HFF-Myc (cell line): ENCODE measurements around the gene DNAAF9.
"Not testable (repeated sequence)": the region's sequence is repeated elsewhere in the genome, so short reads cannot be mapped to it uniquely, and the experiment has no call there.

ENCODE experiments used
- DNase-seq: peaks from one replicate; pipeline ENCODE4 v3.0.0-alpha.2; 2011; ENCODE audit warnings: low read depth; ENCODE audit errors: extremely low read depth
- H3K4me3 ChIP-seq: replicated peaks from 2 replicates; pipeline ENCODE4 v1.5.1; 2011; ENCODE audit warnings: low read depth, mild to moderate bottlenecking, control low read depth, low read length
- TF ChIP-seq, protein P1 (sequence below): IDR thresholded peaks from 2 replicates; pipeline ENCODE4 v1.5.1; 2012; ENCODE audit warnings: mild to moderate bottlenecking, low read depth, low read length, control low read depth; ENCODE audit errors: missing control alignments

DNAAF9 gene

GRCh38 chr20:3423126-3423525, 15.7 kb upstream of the DNAAF9 start:
- no peak for DNase-seq
- TF ChIP-seq, protein P1, sequence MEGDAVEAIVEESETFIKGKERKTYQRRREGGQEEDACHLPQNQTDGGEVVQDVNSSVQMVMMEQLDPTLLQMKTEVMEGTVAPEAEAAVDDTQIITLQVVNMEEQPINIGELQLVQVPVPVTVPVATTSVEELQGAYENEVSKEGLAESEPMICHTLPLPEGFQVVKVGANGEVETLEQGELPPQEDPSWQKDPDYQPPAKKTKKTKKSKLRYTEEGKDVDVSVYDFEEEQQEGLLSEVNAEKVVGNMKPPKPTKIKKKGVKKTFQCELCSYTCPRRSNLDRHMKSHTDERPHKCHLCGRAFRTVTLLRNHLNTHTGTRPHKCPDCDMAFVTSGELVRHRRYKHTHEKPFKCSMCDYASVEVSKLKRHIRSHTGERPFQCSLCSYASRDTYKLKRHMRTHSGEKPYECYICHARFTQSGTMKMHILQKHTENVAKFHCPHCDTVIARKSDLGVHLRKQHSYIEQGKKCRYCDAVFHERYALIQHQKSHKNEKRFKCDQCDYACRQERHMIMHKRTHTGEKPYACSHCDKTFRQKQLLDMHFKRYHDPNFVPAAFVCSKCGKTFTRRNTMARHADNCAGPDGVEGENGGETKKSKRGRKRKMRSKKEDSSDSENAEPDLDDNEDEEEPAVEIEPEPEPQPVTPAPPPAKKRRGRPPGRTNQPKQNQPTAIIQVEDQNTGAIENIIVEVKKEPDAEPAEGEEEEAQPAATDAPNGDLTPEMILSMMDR: no peak
- H3K4me3 ChIP-seq: no peak overlapping the region

- H3K4me3 ChIP-seq: no peak overlapping the region
- no peak for DNase-seq
- TF ChIP-seq, protein P1: no peak
These were observed 14.5 kb upstream of the DNAAF9 start for GRCh38 chr20:3421985-3422384.

DNA sequence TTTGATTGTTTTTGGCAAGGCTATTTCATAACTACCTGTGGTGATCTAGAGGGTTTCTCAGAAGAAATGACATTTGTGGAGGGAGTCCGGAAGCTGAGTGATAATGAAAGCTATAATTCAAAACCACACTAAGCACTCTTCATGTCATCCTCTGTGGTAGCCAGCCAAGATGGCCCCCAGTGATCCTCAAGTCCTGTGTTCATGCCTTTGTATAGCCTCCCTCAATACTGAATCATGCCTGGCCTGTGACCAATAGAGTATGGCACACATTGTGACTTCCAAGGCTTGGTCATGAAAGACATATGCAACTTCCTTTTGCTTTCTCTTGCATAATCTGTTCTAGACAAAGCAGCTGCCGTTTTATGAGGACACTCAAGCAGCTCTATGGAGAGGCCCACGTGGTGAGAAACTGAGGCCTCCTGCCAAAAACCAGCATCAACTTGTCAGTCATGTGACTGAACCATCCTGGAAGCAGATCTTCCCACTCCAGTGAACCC, 12.8 kb upstream of the DNAAF9 start:
- DNase-seq: no peak
- no peak overlapping the region for H3K4me3 ChIP-seq

GRCh38 chr20:3418161-3418560, 10.7 kb upstream of the DNAAF9 start:
- H3K4me3 ChIP-seq, DNase-seq: not testable (repeated sequence)

More for the DNA sequence above, 12.8 kb upstream of the DNAAF9 start:
- TF ChIP-seq, protein P1: no peak

DNA sequence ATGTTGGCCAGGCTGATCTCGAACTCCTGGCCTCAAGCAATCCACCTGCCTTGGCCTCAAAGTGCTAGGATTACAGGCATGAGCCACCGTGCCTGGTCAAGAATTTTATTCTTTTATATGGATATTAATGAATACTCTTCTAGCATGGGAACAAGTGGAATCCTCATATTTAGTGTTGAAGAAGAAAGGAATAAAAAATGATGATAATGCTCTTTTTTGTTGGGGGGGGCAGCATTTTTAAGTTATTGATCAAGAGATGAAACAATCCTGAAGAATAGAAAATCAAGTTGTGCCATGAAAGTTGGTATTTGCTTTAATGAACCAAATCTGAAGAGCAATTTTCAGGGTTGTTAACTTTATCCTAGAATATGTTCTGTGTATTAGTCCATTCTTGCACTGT, 6.7 kb upstream of the DNAAF9 start:
- TF ChIP-seq, protein P1: no peak
- no peak overlapping the region for H3K4me3 ChIP-seq
- no peak for DNase-seq

DNA sequence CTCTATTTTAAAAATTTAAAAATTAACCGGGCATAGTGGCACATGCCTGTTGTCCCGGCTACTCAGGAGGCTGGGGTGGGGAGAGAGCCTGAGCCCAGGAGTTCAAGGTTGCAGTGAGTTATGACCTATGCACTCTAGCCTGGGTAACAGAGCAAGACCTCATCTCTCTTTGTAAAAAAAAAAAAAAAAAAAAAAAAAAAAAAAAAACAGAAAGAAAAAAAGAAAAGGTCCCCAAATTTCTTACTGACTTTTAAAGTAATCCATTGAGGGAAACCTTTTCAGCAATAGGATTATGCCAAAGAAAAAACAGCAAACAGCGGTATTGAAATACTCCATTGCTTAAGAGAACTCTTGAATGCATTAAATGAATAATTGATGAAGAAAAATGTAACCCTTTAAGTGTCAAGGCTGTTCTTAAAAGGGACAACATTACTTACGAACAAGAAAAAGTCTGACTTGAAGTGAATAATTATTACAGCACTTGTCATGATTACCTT, 6.0 kb upstream of the DNAAF9 start:
- TF ChIP-seq, protein P1: no peak
- DNase-seq: no peak
- H3K4me3 ChIP-seq: no peak overlapping the region

GRCh38 chr20:3412600-3413392, 5.3 kb upstream of the DNAAF9 start:
- TF ChIP-seq, protein P1: no peak
- H3K4me3 ChIP-seq: no peak overlapping the region
- DNase-seq: no peak
